HG03064 (cell line): ENCODE data around the gene STYXL1.
"Not testable (repeated sequence)": the region's sequence is repeated elsewhere in the genome, so short reads cannot be mapped to it uniquely, and the experiment has no call there.

Experiments
- ATAC-seq: cut with Tn5 transposase; IDR thresholded peaks from one replicate; pipeline ENCODE4 v1.9.1; 2021; ENCODE audit warnings: low read depth; ENCODE audit not compliant: unreplicated experiment

Gene STYXL1

DNA sequence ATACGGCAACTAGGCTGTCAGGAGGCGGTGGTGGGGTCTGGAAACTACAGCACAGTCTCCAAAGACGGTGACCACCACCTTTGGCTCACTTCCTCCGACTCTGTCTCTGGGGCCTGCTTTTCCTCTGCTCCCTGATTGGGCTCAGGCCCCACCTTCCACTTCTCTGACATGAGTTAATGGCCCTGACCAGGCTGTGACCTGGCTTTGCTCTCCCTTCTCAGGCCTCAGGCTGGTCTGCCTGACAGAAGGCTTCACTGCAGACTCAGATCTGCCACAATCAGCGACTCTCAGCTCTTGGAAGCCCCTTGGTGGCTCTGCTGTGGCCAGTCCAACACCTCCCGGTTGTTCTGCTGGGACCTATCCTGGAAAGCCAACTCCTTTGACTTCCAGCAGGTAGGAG, 7.7 kb downstream of the STYXL1 start:
- ATAC-seq = no peak

GRCh38 chr7:76037310-76037709, 10.5 kb downstream of the STYXL1 start:
- no peak for ATAC-seq

DNA sequence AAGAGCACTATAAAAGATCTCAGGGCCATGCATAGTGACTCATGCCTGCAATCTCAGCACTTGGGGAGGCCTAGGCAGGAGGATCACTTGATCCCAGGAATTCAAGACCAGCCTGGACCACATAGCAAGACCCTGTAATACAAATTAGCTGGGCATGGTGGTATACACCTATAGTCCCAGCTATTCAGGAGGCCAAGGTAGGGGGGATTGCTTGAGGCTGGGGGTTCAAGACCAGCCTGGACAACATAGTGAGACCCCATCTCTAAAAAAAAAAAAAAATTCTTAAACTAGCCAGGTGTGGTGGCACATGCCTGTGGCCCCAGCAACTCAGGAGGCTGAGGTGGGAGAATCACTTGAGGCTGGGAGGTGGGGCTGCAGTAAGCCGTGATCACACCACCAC, 15.8 kb downstream of the STYXL1 start:
- ATAC-seq = no peak

DNA sequence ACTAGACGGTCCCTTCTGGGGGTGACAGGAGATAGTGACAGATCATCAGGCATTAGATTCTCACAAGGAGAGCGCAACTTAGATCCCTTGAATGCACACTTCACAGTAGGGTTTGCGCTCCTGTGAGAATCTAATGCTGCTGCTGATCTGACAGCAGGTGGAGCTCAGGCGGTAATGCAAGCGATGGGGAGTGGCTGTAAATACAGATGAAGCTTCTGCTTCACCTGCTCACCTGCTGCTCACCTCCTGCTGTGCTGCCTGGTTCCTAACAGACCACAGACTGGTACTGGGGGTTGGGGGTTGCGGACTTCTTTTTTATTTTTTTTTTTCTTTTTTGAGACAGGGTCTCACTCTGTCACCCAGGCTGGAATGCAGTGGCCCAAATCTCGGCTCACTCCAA, 18.1 kb downstream of the STYXL1 start:
- not testable (repeated sequence) for ATAC-seq

- ATAC-seq = no peak
These were observed 24.8 kb downstream of the STYXL1 start for GRCh38 chr7:76023002-76023401.

DNA sequence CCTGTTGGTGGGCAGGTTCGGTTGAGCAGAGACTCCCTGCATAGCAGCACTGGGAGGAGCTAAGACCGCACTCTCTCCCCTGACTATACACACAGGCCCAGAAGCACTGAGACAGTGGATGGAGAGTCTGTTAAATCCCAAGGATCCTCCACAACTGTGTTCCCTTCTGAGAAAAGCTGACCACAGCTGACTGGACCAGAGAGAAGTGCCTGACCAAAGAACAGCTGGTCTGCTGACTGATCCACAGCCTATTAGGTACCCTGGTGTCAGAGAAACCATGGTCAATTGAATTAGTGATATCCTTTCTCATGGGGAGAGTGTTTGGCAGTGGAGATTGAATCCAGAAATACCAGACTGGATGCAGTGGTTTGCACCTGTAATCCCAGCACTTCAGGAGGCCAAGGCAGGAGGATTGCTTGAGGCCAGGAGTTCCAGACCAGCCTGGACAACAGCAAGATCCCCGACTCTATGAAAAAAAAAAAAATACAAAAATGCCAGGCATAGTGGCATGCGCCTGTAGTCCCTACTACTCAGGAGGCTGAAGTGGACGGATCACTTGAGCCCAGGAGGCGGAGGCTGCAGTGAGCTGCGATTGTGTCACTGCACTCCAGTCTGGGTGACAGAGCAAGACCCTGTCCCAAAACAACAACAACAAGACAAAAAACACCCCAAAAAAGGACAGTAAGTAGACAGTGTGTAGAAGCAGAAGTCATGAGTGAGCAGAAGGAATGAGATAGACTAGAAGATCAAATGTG, 25.6 kb downstream of the STYXL1 start:
- ATAC-seq = no peak

DNA sequence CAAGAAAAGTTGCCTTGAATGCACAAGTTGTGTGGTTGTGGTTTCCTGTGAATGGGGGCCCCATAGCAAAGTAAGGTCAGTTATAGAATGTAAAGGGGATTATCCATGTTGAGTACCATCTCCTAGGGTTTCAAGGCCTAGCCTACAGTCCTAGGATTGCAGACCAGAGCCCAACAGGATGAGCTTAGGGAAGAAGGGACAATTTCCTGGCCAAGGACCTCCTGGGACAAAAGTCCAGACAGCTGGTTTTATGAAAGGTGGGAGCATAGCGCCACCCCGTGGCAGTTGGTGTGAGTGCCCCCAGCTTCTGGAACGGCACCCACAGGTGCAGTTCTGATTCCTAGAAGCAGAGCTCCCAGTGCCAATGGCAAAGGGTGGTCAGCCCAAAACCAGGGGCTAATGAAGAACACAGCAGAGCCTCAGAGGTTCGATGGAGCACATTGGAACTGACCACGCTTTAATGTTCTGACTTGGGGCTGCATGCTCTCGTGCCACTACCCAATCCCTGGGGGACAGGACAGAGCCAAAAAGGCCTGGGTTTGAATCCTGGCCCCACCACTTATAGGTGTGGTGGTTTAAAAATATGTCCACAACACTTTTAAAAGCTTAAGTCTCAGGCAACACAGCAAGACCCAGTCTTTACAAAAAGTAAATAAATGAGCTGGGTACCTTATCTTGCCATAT, 27.6 kb downstream of the STYXL1 start:
- no peak for ATAC-seq

- ATAC-seq = not testable (repeated sequence)
These were observed 29.3 kb downstream of the STYXL1 start for GRCh38 chr7:76018520-76018919.

GRCh38 chr7:76016191-76016947, 31.4 kb downstream of the STYXL1 start:
- ATAC-seq = no peak

DNA sequence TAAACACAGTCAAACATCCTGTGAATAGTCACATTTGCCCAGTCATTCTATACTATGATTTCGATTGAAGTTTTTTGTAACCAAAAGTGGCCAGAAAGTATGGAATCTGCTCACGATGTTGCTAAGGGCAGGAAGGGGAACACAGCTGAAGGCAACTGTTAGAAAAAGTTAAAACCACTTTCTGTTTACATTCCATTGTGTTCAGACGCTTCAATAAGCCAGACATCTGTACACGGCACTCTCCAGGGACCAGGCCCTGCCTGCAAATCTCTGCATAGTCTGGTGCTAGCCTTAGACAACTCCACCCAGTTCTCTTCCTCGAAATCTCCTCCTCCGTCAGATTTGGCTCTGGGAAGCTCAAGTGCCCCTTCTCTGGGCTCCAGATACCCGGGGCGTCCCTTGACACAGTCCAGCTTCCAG, 36.3 kb downstream of the STYXL1 start:
- no peak for ATAC-seq

GRCh38 chr7:76009672-76010600, 37.9 kb downstream of the STYXL1 start:
- no peak for ATAC-seq

- ATAC-seq = no peak
These were observed 39.6 kb downstream of the STYXL1 start for GRCh38 chr7:76008156-76008687.

DNA sequence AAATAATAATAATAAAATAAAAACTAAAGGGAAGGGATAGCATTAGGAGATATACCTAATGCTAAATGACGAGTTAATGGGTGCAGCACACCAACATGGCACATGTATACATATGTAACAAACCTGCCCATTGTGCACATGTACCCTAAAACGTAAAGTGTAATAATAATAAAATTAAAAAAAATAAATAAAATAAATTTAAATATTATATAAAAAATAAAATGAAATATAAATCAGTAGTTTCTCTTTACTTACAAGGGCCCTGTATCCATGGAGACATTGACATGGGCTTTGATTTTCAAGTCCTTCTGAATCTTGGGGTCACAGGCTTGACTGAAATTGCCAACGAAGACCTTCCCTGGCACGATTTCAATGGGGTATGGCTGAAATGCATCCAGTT, 42.8 kb downstream of the STYXL1 start:
- not testable (repeated sequence) for ATAC-seq

- no peak for ATAC-seq
These were observed 44.4 kb downstream of the STYXL1 start for GRCh38 chr7:76003351-76003750.

GRCh38 chr7:76002822-76003221, 45.0 kb downstream of the STYXL1 start:
- no peak for ATAC-seq

DNA sequence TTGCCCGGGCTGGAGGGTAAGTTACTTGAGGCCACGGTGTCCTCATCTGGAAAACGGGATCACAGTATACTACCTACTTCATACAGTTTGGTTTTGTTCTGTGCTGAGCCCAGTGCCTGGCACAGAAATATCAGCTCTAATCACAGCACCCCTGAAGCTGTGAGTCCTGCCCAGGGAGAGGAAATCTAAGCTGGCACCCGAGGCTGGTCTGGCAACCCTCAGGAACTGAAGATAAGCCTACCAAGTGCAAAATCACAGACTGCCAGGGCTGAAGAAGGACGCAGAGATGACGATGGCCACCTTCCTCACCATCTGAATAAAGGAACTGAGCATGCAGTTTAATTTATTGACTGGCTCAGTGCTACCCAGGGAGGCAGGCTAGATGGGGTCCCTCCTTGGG, 45.7 kb downstream of the STYXL1 start:
- ATAC-seq = no peak

- ATAC-seq = no peak
These were observed 47.2 kb downstream of the STYXL1 start for GRCh38 chr7:76000566-76000965.

DNA sequence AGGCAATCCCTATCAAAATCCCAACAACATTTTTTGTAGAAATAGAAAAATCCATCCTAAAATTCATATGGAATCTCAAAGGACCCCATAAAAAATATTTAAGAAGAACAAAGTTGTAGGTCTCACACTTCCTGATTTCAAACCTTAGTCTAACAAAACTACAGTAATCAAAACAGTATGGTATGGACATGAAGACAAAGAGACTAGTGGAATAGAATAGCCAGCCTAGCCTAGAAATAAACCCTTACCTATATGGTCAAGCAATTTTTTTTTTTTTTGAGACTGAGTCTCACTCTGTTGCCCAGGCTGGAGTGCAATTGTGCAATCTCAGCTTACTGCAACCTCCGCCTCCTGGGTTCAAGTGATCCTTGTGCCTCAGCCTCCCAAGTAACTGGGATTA, 49.8 kb downstream of the STYXL1 start:
- ATAC-seq = no peak

GRCh38 chr7:75996476-75996875, 51.3 kb downstream of the STYXL1 start:
- no peak for ATAC-seq

GRCh38 chr7:75995996-75996395, 51.8 kb downstream of the STYXL1 start:
- no peak for ATAC-seq
